ENCODE results near the gene NKD1. TPM values are rescaled to one million over a fixed set of nuclear protein-coding genes. Genes with fewer than 3 reads are reported as not detected.

Gene NKD1
- total and polyA plus RNA-seq, 7 donors: under 0.01 to 18.0 (median 6.7) TPM

GRCh38 chr16:50631985-50632576, 83.9 kb downstream of the NKD1 start:
- H3K27ac ChIP-seq: no peak overlapping the region
- intact Hi-C loops (cut with DNase I): no loop called here
- no peak for TF ChIP-seq CTCF (IDR thresholded peaks at IDR 0.05)
- TF ChIP-seq POLR2AphosphoS5 (IDR thresholded peaks at IDR 0.05): no peak
- no peak for TF ChIP-seq EP300 (IDR thresholded peaks at IDR 0.05)
- TF ChIP-seq POLR2A (IDR thresholded peaks at IDR 0.05): no peak
- no peak for DNase-seq
- no peak overlapping the region for H3K4me3 ChIP-seq
- H3K36me3 ChIP-seq: peaks cover 0 to 46% (median 20%) of the 10 kb centered on the region in 4 donors
- 93 to 95% methylated on average over 22 of the region's 22 CpGs for WGBS, 2 donors
- no peaks in the 10 kb centered on the region for H3K27me3 ChIP-seq
- peaks cover 0 to 14% (median 8%) of the 10 kb centered on the region in 4 donors for H3K4me1 ChIP-seq
- no peaks in the 10 kb centered on the region for H3K9me3 ChIP-seq

DNA sequence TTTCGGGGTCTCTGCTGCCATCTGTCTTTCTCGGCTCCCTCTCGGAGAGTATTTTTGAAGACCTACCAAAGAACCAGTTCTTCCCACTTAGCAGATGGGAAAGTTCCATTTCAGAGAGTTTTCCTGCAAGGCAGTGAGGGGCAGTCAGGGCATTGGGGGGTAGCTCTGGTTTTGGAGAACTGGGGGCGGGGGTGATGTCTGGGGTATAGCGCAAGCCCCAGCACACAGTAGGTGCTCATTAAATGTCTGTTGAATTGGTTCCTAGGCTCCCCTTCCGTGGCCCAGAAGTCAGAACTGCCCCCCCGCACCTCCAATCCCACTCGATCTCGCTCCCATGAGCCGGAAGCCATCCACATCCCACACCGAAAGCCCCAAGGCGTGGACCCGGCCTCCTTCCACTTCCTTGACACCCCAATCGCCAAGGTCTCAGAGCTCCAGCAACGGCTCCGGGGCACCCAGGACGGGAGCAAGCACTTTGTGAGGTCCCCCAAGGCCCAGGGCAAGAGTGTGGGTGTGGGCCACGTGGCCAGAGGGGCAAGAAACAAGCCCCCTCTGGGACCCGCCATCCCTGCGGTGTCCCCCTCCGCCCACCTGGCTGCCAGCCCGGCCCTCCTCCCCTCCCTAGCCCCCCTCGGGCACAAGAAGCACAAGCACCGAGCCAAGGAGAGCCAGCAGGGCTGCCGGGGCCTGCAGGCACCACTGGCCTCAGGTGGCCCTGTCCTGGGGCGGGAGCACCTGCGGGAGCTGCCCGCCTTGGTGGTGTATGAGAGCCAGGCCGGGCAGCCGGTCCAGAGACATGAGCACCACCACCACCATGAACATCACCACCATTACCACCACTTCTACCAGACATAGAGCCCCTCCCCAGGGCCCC, 85.0 kb downstream of the NKD1 start:
- Histone ChIP-seq H3K27me3 (no peaks in the 10 kb centered on the region), H3K4me3 (no peak overlapping the region), H3K27ac (no peak overlapping the region), H3K9me3 (no peaks in the 10 kb centered on the region), H3K36me3 (peaks cover 0 to 46% (median 19%) of the 10 kb centered on the region in 4 donors), H3K4me1 (peaks cover 0 to 5% (median 0%) of the 10 kb centered on the region in 4 donors)
- no peak for DNase-seq
- TF ChIP-seq POLR2A (IDR thresholded peaks at IDR 0.05) (no peak), POLR2AphosphoS5 (IDR thresholded peaks at IDR 0.05) (no peak), CTCF (IDR thresholded peaks at IDR 0.05) (no peak), EP300 (IDR thresholded peaks at IDR 0.05) (no peak)
- WGBS, 2 donors: 93 to 95% methylated on average over 30 of the region's 30 CpGs
- intact Hi-C loops (cut with DNase I): no loop called here

- no peak overlapping the region for H3K4me3 ChIP-seq
- peaks cover 0 to 5% (median 0%) of the 10 kb centered on the region in 4 donors for H3K4me1 ChIP-seq
- peaks cover 0 to 46% (median 19%) of the 10 kb centered on the region in 4 donors for H3K36me3 ChIP-seq
- 93 to 94% methylated on average over 7 of the region's 7 CpGs for WGBS, 2 donors
- no peak for DNase-seq
- H3K27me3 ChIP-seq: no peaks in the 10 kb centered on the region
- TF ChIP-seq POLR2AphosphoS5 (IDR thresholded peaks at IDR 0.05) (no peak), POLR2A (IDR thresholded peaks at IDR 0.05) (no peak), CTCF (IDR thresholded peaks at IDR 0.05) (no peak), EP300 (IDR thresholded peaks at IDR 0.05) (no peak)
- no peaks in the 10 kb centered on the region for H3K9me3 ChIP-seq
- intact Hi-C loops (cut with DNase I): no loop called here
- no peak overlapping the region for H3K27ac ChIP-seq
These were observed 85.9 kb downstream of the NKD1 start for GRCh38 chr16:50634090-50634489.

DNA sequence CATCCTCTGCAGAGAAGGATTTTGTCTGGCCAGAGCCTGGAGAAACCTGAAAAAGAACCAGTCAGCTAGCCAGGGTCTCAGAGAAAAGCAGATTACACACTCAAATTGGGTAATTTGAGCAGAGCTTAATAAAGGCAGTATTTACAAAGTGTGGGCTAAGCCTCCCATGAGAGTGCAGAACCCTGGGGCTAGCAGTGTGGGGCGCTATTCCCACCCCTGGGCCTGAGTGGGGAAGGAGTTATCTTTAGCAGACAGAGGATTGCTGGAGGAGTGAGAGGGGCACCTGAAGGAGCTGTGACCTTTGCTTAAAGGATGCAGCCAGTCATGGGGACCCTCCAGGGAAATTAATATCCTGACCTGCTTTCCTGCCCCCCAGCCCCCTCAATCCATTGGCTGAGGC, 86.8 kb downstream of the NKD1 start:
- Histone ChIP-seq H3K27me3 (no peaks in the 10 kb centered on the region), H3K4me3 (no peak overlapping the region), H3K36me3 (peaks cover 0 to 43% (median 18%) of the 10 kb centered on the region in 4 donors), H3K4me1 (peaks cover 0 to 5% (median 0%) of the 10 kb centered on the region in 4 donors), H3K9me3 (no peaks in the 10 kb centered on the region), H3K27ac (no peak overlapping the region)
- TF ChIP-seq CTCF (IDR thresholded peaks at IDR 0.05) (no peak), POLR2AphosphoS5 (IDR thresholded peaks at IDR 0.05) (no peak), EP300 (IDR thresholded peaks at IDR 0.05) (no peak), POLR2A (IDR thresholded peaks at IDR 0.05) (no peak)
- DNase-seq: no peak
- WGBS, 2 donors: 85 to 94% methylated on average over 1 of the region's 1 CpG
- intact Hi-C loops (cut with DNase I): no loop called here

All from sigmoid colon (tissue), 7 donors.